ENCODE data around the gene ABCB8. TPM values are rescaled to one million over a fixed set of nuclear protein-coding genes. Genes with fewer than 3 reads are reported as not detected.

The ABCB8 gene
- polyA plus RNA-seq, 1 donor (not counting 4 experiments of a cell fraction or from before 2014, with no cell fraction given): 15.5 TPM

- H2AFZ ChIP-seq (ENCODE audit: control insufficient read depth, low read length): no peak overlapping the region
- DNase-seq (ENCODE audit: low read depth, low spot score) (no peak), FAIRE-seq (no peak)
- no peak for TF ChIP-seq EZH2 (IDR thresholded peaks at IDR 0.05; ENCODE audit: low read length)
- TF ChIP-seq CTCF (optimal IDR thresholded peaks at IDR 0.05 in 1 of 3, IDR thresholded peaks at IDR 0.05 in 1 of 3, conservative IDR thresholded peaks at IDR 0.05 in 1 of 3; ENCODE audit: extremely low read depth in 1 of 3, insufficient read depth in 2 of 3, low read length in 3 of 3): no peak
- no peak overlapping the region for H3K9ac ChIP-seq (ENCODE audit: control insufficient read depth, extremely low read depth, insufficient read depth, low read length)
- dilution Hi-C loops (cut with MboI; ENCODE audit: extremely low pct_ligation_motif_present, low sequenced_read_pairs): no loop called here
- H3K4me3 ChIP-seq (ENCODE audit: control insufficient read depth in 2 of 3, extremely low read depth in 1 of 3, insufficient read depth in 2 of 3, low read depth in 1 of 3, low read length in 3 of 3): no peak overlapping the region
- peaks cover 12% of the 10 kb centered on the region for H3K9me3 ChIP-seq (ENCODE audit: control insufficient read depth, low read depth, low read length)
- H3K27ac ChIP-seq (ENCODE audit: control insufficient read depth, insufficient read depth, low read length): no peak overlapping the region
- H3K36me3 ChIP-seq (ENCODE audit: control insufficient read depth in 2 of 2, extremely low read depth in 1 of 2, insufficient read depth in 2 of 2, low read length in 2 of 2): no peaks in the 10 kb centered on the region
- H3K27me3 ChIP-seq (ENCODE audit: control insufficient read depth, extremely low read depth, insufficient read depth, low read length): no peaks in the 10 kb centered on the region
- H3K9me1 ChIP-seq (ENCODE audit: control insufficient read depth, extremely low read depth, insufficient read depth, low read length): no peaks in the 10 kb centered on the region
- H3K79me2 ChIP-seq (ENCODE audit: control insufficient read depth, insufficient read depth, low read length): no peaks in the 10 kb centered on the region
- no peaks in the 10 kb centered on the region for H4K20me1 ChIP-seq (ENCODE audit: control insufficient read depth, extremely low read depth, insufficient read depth, low read length)
- no peaks in the 10 kb centered on the region for H3K4me1 ChIP-seq (ENCODE audit: control insufficient read depth, extremely low read depth, insufficient read depth, low read length)
- no peak overlapping the region for H3K4me2 ChIP-seq (ENCODE audit: control insufficient read depth, extremely low read depth, insufficient read depth, low read depth, low read length)
Measured at GRCh38 chr7:150992833-150993302, 35.4 kb upstream of the ABCB8 start.

GRCh38 chr7:150993511-150993910 lies 34.7 kb upstream of the ABCB8 start:
- no peaks in the 10 kb centered on the region for H3K27me3 ChIP-seq (ENCODE audit: control insufficient read depth, extremely low read depth, insufficient read depth, low read length)
- no peak for FAIRE-seq
- peaks cover 12% of the 10 kb centered on the region for H3K9me3 ChIP-seq (ENCODE audit: control insufficient read depth, low read depth, low read length)
- H3K4me2 ChIP-seq (ENCODE audit: control insufficient read depth, extremely low read depth, insufficient read depth, low read depth, low read length): no peak overlapping the region
- DNase-seq (ENCODE audit: low read depth, low spot score): no peak
- H3K4me1 ChIP-seq (ENCODE audit: control insufficient read depth, extremely low read depth, insufficient read depth, low read length): no peaks in the 10 kb centered on the region
- dilution Hi-C loops (cut with MboI; ENCODE audit: extremely low pct_ligation_motif_present, low sequenced_read_pairs): no loop called here
- H3K9ac ChIP-seq (ENCODE audit: control insufficient read depth, extremely low read depth, insufficient read depth, low read length): no peak overlapping the region
- no peaks in the 10 kb centered on the region for H3K79me2 ChIP-seq (ENCODE audit: control insufficient read depth, insufficient read depth, low read length)
- no peak overlapping the region for H3K4me3 ChIP-seq (ENCODE audit: control insufficient read depth in 2 of 3, extremely low read depth in 1 of 3, insufficient read depth in 2 of 3, low read depth in 1 of 3, low read length in 3 of 3)
- no peaks in the 10 kb centered on the region for H3K36me3 ChIP-seq (ENCODE audit: control insufficient read depth in 2 of 2, extremely low read depth in 1 of 2, insufficient read depth in 2 of 2, low read length in 2 of 2)
- H4K20me1 ChIP-seq (ENCODE audit: control insufficient read depth, extremely low read depth, insufficient read depth, low read length): no peaks in the 10 kb centered on the region
- no peak overlapping the region for H2AFZ ChIP-seq (ENCODE audit: control insufficient read depth, low read length)
- no peak overlapping the region for H3K27ac ChIP-seq (ENCODE audit: control insufficient read depth, insufficient read depth, low read length)
- H3K9me1 ChIP-seq (ENCODE audit: control insufficient read depth, extremely low read depth, insufficient read depth, low read length): no peaks in the 10 kb centered on the region
- TF ChIP-seq CTCF (optimal IDR thresholded peaks at IDR 0.05 in 1 of 3, IDR thresholded peaks at IDR 0.05 in 1 of 3, conservative IDR thresholded peaks at IDR 0.05 in 1 of 3; ENCODE audit: extremely low read depth in 1 of 3, insufficient read depth in 2 of 3, low read length in 3 of 3): no peak
- TF ChIP-seq EZH2 (IDR thresholded peaks at IDR 0.05; ENCODE audit: low read length): no peak

Measured in keratinocyte (primary cell).